Gastroesophageal sphincter (tissue), 4 donors: ENCODE measurements around the gene CLIP4. TPM values are rescaled to one million over a fixed set of nuclear protein-coding genes. Genes with fewer than 3 reads are reported as not detected.

Experiments
- ATAC-seq: fragments of 150-250 bp; one replicate; pipeline ENCODE4 v1.9.1; 2016; ENCODE audit warnings: mild to moderate bottlenecking, moderate library complexity
- H3K27ac ChIP-seq, 4 donors: fragments of 200-600 bp; sonication (generic) in 3 of 4; 1 replicate in 3 of 4; 2 replicates in 1 of 4; pipeline ENCODE4 v1.5.1; 2016 to 2019
- H3K27me3 ChIP-seq: fragments of 200-600 bp; sonication (generic); one replicate; pipeline ENCODE4 v1.5.1; 2019
- H3K36me3 ChIP-seq, 2 donors: fragments of 200-600 bp; sonication (generic); one replicate each; pipeline ENCODE4 v1.5.1; 2019; ENCODE audit warnings: control low read depth in 1 of 2
- H3K4me1 ChIP-seq, 3 donors: fragments of 200-600 bp; sonication (generic); 1 replicate in 2 of 3; 2 replicates in 1 of 3; pipeline ENCODE4 v1.5.1; 2016 to 2019; ENCODE audit warnings: control low read depth in 2 of 3
- H3K4me3 ChIP-seq, 2 donors: fragments of 200-600 bp; sonication (generic); one replicate each; pipeline ENCODE4 v1.5.1; 2019; ENCODE audit warnings: mild to moderate bottlenecking in 1 of 2, moderate library complexity in 1 of 2
- H3K9me3 ChIP-seq, 3 donors: fragments of 200-600 bp; sonication (generic); one replicate each; pipeline ENCODE4 v1.5.1; 2017 to 2019; ENCODE audit warnings: control low read depth in 2 of 3
- EP300 ChIP-seq: sonication (generic); formaldehyde crosslinking; IDR thresholded peaks from one replicate; pipeline ENCODE4 v1.6.1; 2017; ENCODE audit warnings: antibody characterized with exemption, mild to moderate bottlenecking
- POLR2A ChIP-seq, 2 donors: fragments of 450-650 bp; IDR thresholded peaks; one replicate each; pipeline ENCODE4 v1.6.1; 2017; ENCODE audit warnings: antibody characterized with exemption in 2 of 2, mild to moderate bottlenecking in 2 of 2, moderate library complexity in 1 of 2
- POLR2AphosphoS5 ChIP-seq: sonication (generic); formaldehyde crosslinking; IDR thresholded peaks from one replicate; pipeline ENCODE4 v1.6.1; 2017; ENCODE audit warnings: antibody characterized with exemption
- WGBS, 2 donors: methylation state at CpG; one replicate each; pipeline ENCODE4 v1.1.5; 2018; ENCODE audit warnings: low coverage in 1 of 2; 5-methylcytosine and 5-hydroxymethylcytosine counted together
- total RNA-seq, 4 donors: library from RNA; depleted of rRNA; stranded (reverse); fragments of >200 nt; gene quantifications; one replicate each; pipeline ENCODE4 v1.1.0, GENCODE V29; 2016
- TF ChIP-seq, protein P1 (sequence below), 4 experiments: fragments of 200-600 bp in 2 of 4; fragments of 450-650 bp in 2 of 4; sonication (generic) in 1 of 4; IDR thresholded peaks; one replicate each; pipeline ENCODE4 v1.5.1; 2017 to 2019; ENCODE audit warnings: antibody characterized with exemption in 4 of 4, mild to moderate bottlenecking in 2 of 4, moderate library complexity in 2 of 4

Gene CLIP4
- total RNA-seq, 4 donors from 2014 or later: 64.7 to 96.0 (median 77.3) TPM

DNA sequence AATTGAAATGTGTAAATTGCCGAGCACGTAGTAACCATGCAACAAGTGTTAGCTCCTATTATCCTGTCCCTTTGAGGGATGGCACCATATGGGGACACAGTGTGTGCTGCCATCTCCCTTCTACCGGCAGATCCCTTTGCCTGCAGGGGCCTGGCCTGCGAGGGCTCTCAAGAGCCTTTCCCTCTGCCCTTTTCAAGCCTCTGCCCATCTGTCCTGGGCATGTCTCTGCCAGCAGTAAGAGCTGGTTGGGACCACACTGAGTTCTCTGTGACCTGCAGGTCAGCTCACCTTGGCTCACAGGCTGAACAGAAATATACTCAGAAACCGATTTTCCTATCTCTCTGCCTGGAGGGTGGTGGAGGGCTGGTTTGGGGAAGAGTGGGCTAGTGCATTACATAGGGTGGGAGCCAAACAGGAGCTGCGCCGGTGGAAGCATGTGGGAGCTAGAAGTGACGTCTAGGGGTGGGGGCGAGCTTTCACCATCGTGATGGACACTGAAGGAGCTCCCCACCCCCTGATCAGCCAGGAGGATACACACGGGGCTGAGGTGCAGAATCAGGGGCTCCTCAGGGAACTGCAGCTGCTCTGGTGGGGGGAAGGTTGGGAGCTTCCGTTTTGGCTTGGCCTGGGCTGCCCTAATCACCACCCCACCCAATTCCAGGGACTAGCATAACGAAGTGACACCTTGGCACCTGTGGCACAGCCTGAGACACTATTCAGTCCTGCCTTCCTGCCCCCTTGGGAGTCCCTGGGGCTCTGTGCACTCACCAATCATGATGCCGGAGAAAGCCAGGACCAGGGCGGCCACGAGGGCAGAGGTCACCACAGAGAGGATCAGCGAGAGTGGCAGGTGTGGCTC is 109.7 kb downstream of the CLIP4 start:
- H3K27ac ChIP-seq: no peak overlapping the region
- no peak for ATAC-seq
- no peaks in the 10 kb centered on the region for H3K36me3 ChIP-seq
- TF ChIP-seq EP300 (no peak), POLR2AphosphoS5 (no peak), POLR2A (IDR thresholded peaks at IDR 0.05) (no peak)
- TF ChIP-seq, protein P1, sequence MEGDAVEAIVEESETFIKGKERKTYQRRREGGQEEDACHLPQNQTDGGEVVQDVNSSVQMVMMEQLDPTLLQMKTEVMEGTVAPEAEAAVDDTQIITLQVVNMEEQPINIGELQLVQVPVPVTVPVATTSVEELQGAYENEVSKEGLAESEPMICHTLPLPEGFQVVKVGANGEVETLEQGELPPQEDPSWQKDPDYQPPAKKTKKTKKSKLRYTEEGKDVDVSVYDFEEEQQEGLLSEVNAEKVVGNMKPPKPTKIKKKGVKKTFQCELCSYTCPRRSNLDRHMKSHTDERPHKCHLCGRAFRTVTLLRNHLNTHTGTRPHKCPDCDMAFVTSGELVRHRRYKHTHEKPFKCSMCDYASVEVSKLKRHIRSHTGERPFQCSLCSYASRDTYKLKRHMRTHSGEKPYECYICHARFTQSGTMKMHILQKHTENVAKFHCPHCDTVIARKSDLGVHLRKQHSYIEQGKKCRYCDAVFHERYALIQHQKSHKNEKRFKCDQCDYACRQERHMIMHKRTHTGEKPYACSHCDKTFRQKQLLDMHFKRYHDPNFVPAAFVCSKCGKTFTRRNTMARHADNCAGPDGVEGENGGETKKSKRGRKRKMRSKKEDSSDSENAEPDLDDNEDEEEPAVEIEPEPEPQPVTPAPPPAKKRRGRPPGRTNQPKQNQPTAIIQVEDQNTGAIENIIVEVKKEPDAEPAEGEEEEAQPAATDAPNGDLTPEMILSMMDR (IDR thresholded peaks at IDR 0.05): no peak
- no peaks in the 10 kb centered on the region for H3K4me1 ChIP-seq
- H3K9me3 ChIP-seq: no peaks in the 10 kb centered on the region
- 66% methylated on average over 9 of the region's 17 CpGs; no CpG with 5 or more reads in 1 of the 2 donors for WGBS, 2 donors
- H3K27me3 ChIP-seq: peaks cover 54% of the 10 kb centered on the region
- no peak overlapping the region for H3K4me3 ChIP-seq

DNA sequence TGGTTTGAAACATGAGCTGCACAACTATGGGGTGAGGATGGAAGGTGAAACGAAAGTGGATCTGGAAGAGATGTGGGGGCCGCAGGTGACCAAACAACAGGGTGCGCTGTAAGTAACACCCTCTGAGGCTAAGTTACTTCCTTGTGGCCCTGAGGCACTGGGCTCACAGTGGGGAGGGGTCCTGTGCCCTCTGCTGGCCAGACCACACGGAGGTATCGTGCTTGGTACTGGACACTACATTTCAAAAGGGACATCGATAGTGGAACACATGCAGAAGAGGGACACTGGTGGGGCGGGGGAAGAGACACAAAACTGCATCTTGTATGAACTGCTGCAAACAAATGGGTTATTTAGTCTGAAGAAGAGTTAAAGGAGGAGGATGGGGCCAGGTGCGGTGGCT is 110.6 kb downstream of the CLIP4 start:
- ATAC-seq: no peak
- H3K27ac ChIP-seq: no peak overlapping the region

DNA sequence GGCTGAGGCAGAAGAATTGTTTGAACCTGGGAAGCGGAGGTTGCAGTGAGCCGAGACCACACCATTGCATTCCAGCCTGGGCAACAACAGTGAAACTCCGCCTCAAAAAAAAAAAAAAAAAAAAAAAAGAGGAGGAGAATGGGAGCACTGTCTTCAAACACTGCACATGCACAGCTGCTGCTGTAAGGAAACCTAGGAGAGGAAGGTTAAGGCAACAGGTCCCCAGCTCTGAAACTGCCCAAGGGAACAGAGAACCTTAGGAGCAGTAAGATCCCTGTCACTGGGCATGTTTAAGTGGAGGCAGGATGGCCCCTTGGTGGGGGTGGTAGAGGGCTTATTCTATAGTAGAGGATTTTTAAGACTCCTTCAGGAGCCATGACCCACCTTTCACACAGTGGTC is 111.2 kb downstream of the CLIP4 start:
- WGBS, 2 donors: 80% methylated on average over 1 of the region's 3 CpGs; no CpG with 5 or more reads in 1 of the 2 donors
- TF ChIP-seq POLR2A (IDR thresholded peaks at IDR 0.05) (no peak), POLR2AphosphoS5 (no peak), EP300 (no peak)
- TF ChIP-seq, protein P1 (IDR thresholded peaks at IDR 0.05): no peak
- ATAC-seq: no peak

More for the DNA sequence above, 110.6 kb downstream of the CLIP4 start:
- Histone ChIP-seq H3K9me3 (no peaks in the 10 kb centered on the region), H3K36me3 (no peaks in the 10 kb centered on the region), H3K27me3 (peaks cover 54% of the 10 kb centered on the region), H3K4me3 (no peak overlapping the region), H3K4me1 (no peaks in the 10 kb centered on the region)
- TF ChIP-seq POLR2AphosphoS5 (no peak), EP300 (no peak)
- 57 to 74% methylated on average over 4 to 6 of the region's 8 CpGs for WGBS, 2 donors

DNA sequence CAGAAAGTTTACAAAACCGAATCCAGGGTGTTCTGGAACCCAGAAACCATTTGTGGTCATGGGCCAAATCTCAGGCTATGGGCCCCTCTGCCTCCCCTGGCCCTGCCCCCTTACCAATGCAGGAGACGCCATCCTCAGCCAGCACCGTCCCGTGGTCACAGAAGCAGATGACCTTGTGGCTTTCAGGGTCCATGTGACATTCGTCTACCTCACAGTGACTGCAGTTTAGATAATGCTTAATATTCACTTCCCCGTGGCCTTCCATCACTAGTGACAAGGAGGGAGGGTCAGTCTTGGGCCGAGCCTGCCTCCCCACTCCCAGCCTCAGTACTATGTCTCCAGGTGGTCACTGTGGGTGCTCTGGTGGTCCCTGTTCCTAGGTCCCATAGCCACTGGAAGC is 111.6 kb downstream of the CLIP4 start:
- Histone ChIP-seq H3K27me3 (peaks cover 54% of the 10 kb centered on the region), H3K4me1 (no peaks in the 10 kb centered on the region), H3K9me3 (no peaks in the 10 kb centered on the region), H3K4me3 (no peak overlapping the region), H3K27ac (no peak overlapping the region), H3K36me3 (no peaks in the 10 kb centered on the region)
- 56 to 57% methylated on average over 3 to 5 of the region's 7 CpGs for WGBS, 2 donors
- TF ChIP-seq POLR2A (IDR thresholded peaks at IDR 0.05): no peak
- TF ChIP-seq, protein P1 (IDR thresholded peaks at IDR 0.05): no peak
- TF ChIP-seq EP300: no peak
- TF ChIP-seq POLR2AphosphoS5: no peak
- ATAC-seq: no peak

More for the DNA sequence above, 111.2 kb downstream of the CLIP4 start:
- Histone ChIP-seq H3K4me1 (no peaks in the 10 kb centered on the region), H3K9me3 (no peaks in the 10 kb centered on the region), H3K27me3 (peaks cover 54% of the 10 kb centered on the region), H3K4me3 (no peak overlapping the region), H3K27ac (no peak overlapping the region), H3K36me3 (no peaks in the 10 kb centered on the region)

DNA sequence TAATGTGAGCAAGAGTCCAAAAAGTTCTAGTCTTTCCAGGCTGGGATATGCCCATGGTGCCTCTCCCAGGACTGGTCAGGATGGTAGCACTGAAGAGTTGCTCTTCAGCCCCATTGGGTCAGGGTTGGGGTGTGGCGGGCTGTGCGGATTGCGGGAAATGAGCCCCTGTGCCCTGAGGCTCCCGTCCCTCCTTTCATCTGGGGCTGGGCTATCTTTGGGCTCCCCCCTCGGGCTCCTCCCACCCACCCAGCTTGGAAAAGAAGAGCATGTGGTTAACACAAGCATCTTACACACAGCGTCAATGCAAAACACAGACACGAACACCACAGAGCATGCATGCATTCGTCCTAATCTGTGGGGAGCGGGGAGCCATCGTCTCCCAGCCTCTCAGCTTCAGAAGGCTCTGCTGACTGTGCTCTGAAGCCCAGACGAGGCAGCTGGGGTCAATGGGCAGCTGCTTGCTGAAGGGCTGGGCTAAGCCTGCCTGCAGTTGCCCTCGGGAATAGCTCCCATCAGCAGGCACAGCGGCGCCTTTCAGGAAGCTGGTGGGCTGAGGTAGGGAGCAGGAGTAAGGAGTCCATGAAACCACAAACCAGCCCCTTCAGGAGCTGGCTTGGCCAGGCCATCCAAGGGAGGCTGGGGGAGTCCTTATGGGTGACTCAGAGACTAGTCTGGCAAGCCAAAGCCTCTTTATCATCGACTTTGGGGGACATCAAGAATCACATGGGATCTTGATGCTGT is 112.9 kb downstream of the CLIP4 start:
- no peaks in the 10 kb centered on the region for H3K4me1 ChIP-seq
- 55% methylated on average over 11 of the region's 15 CpGs; no CpG with 5 or more reads in 1 of the 2 donors for WGBS, 2 donors
- peaks cover 54% of the 10 kb centered on the region for H3K27me3 ChIP-seq
- H3K27ac ChIP-seq: no peak overlapping the region
- no peaks in the 10 kb centered on the region for H3K36me3 ChIP-seq
- no peak for ATAC-seq
- no peak for TF ChIP-seq EP300
- TF ChIP-seq, protein P1 (IDR thresholded peaks at IDR 0.05): no peak
- TF ChIP-seq POLR2A (IDR thresholded peaks at IDR 0.05): no peak
- no peak for TF ChIP-seq POLR2AphosphoS5
- H3K9me3 ChIP-seq: no peaks in the 10 kb centered on the region
- no peak overlapping the region for H3K4me3 ChIP-seq
